Upper lobe of right lung (tissue), 1 donor: ENCODE measurements around the gene RGL1. TPM values are rescaled to one million over a fixed set of nuclear protein-coding genes. Genes with fewer than 3 reads are reported as not detected.

Experiments used
- ATAC-seq: fragments of 200-7000 bp; cut with Tn5 transposase; one replicate; pipeline ENCODE4 v1.9.1; 2020; ENCODE audit warnings: mild to moderate bottlenecking, moderate library complexity
- DNase-seq: peaks from one replicate; pipeline ENCODE4 v3.0.0-alpha.2; 2020
- H3K27ac ChIP-seq: fragments of 200-600 bp; one replicate; pipeline ENCODE4 v1.8.0; 2022
- H3K27me3 ChIP-seq: fragments of 200-600 bp; one replicate; pipeline ENCODE4 v1.8.0; 2022; ENCODE audit warnings: mild to moderate bottlenecking
- H3K36me3 ChIP-seq: fragments of 200-600 bp; one replicate; pipeline ENCODE4 v1.8.0; 2022
- H3K4me1 ChIP-seq: fragments of 200-600 bp; one replicate; pipeline ENCODE4 v1.8.0; 2022
- H3K4me3 ChIP-seq: fragments of 200-600 bp; one replicate; pipeline ENCODE4 v1.8.0; 2022; ENCODE audit warnings: mild to moderate bottlenecking
- H3K9me3 ChIP-seq: fragments of 200-600 bp; one replicate; pipeline ENCODE4 v1.8.0; 2022
- CTCF ChIP-seq: fragments of 200-600 bp; IDR thresholded peaks from one replicate; pipeline ENCODE4 v1.8.0; 2022; ENCODE audit warnings: antibody characterized with exemption
- intact Hi-C: fragments of 100-400 bp; cut with DNase I; formaldehyde crosslinking; loops from one replicate; pipeline ENCODE4 v1.11.0; 2022
- total RNA-seq: library from RNA; stranded (reverse); fragmentation: NEBNext Ultra II Directional; extraction: Animal tissue kit (Norgen Biotek cat#: 25700); gene quantifications from one replicate; pipeline ENCODE4 v1.2.1, GENCODE V29; 2021
- donor health status: DM: no; HTN: yes; CAD: no; lungs with severe emphysema.

The RGL1 gene
- total RNA-seq, 1 donor from 2014 or later, result 40.9 TPM

GRCh38 chr1:183871142-183871541 lies 66.2 kb downstream of the RGL1 start:
- Histone ChIP-seq H3K36me3 (peaks cover 10% of the 10 kb centered on the region), H3K27ac (peak overlapping the region; percentile 27), H3K9me3 (no peaks in the 10 kb centered on the region), H3K4me3 (no peak overlapping the region), H3K27me3 (no peaks in the 10 kb centered on the region), H3K4me1 (peaks cover 45% of the 10 kb centered on the region)
- DNase-seq, result no peak
- intact Hi-C loops, result no loop called here
- no peak for ATAC-seq
- TF ChIP-seq CTCF, result no peak

- ATAC-seq (no peak), DNase-seq (no peak)
- peak overlapping the region; percentile 27 for H3K27ac ChIP-seq
- H3K36me3 ChIP-seq, result peaks cover 5% of the 10 kb centered on the region
- no peaks in the 10 kb centered on the region for H3K9me3 ChIP-seq
- peaks cover 49% of the 10 kb centered on the region for H3K4me1 ChIP-seq
- no peaks in the 10 kb centered on the region for H3K27me3 ChIP-seq
- intact Hi-C loops, result no loop called here
- H3K4me3 ChIP-seq, result no peak overlapping the region
- TF ChIP-seq CTCF, result no peak
Measured at GRCh38 chr1:183871601-183872000, 66.7 kb downstream of the RGL1 start.

- Histone ChIP-seq H3K27me3 (no peaks in the 10 kb centered on the region), H3K36me3 (no peaks in the 10 kb centered on the region), H3K9me3 (no peaks in the 10 kb centered on the region), H3K4me1 (peaks cover 57% of the 10 kb centered on the region), H3K27ac (peak overlapping the region; percentile 27), H3K4me3 (peak overlapping the region; percentile 1)
- intact Hi-C loops, result no loop called here
- ATAC-seq, result peak; percentile 50
- TF ChIP-seq CTCF, result no peak
- no peak for DNase-seq
Measured at GRCh38 chr1:183872403-183872802, 67.5 kb downstream of the RGL1 start.

GRCh38 chr1:183873642-183874041 lies 68.7 kb downstream of the RGL1 start:
- no peaks in the 10 kb centered on the region for H3K9me3 ChIP-seq
- intact Hi-C loops, result no loop called here
- peak overlapping the region; percentile 27 for H3K27ac ChIP-seq
- DNase-seq (no peak), ATAC-seq (peak; percentile 38)
- peaks cover 66% of the 10 kb centered on the region for H3K4me1 ChIP-seq
- H3K4me3 ChIP-seq, result no peak overlapping the region
- no peaks in the 10 kb centered on the region for H3K27me3 ChIP-seq
- no peaks in the 10 kb centered on the region for H3K36me3 ChIP-seq
- no peak for TF ChIP-seq CTCF

GRCh38 chr1:183876309-183876708 lies 71.4 kb downstream of the RGL1 start:
- H3K36me3 ChIP-seq, result peaks cover 4% of the 10 kb centered on the region
- DNase-seq (no peak), ATAC-seq (no peak)
- H3K27ac ChIP-seq, result peak overlapping the region; percentile 39
- H3K27me3 ChIP-seq, result no peaks in the 10 kb centered on the region
- no peak for TF ChIP-seq CTCF
- intact Hi-C loops, result no loop called here
- H3K9me3 ChIP-seq, result no peaks in the 10 kb centered on the region
- H3K4me1 ChIP-seq, result peaks cover 76% of the 10 kb centered on the region
- H3K4me3 ChIP-seq, result no peak overlapping the region
